SJSA1 (cell line): ENCODE data around the gene MED1. TPM values are rescaled to one million over a fixed set of nuclear protein-coding genes. Genes with fewer than 3 reads are reported as not detected.
"Not testable (repeated sequence)": the region's sequence is repeated elsewhere in the genome, so short reads cannot be mapped to it uniquely, and the experiment has no call there.

ENCODE experiments used
- DNase-seq, 2 experiments: peaks; one replicate each; pipeline ENCODE4 v3.0.0-alpha.2; 2015 to 2020; ENCODE audit warnings: low spot score in 2 of 2, low read depth in 1 of 2
- H3K27ac ChIP-seq: fragments of 250-450 bp; sonication (Bioruptor Pico); 2 replicates; pipeline ENCODE4 v1.5.1; 2020; ENCODE audit warnings: mild to moderate bottlenecking, moderate library complexity
- H3K27me3 ChIP-seq: fragments of 250-450 bp; sonication (Bioruptor Pico); replicated peaks from 2 replicates; pipeline ENCODE4 v1.5.1; 2020; ENCODE audit warnings: mild to moderate bottlenecking, moderate library complexity
- H3K36me3 ChIP-seq: fragments of 250-450 bp; sonication (Bioruptor Pico); 2 replicates; pipeline ENCODE4 v1.5.1; 2020; ENCODE audit warnings: mild to moderate bottlenecking
- H3K4me1 ChIP-seq: fragments of 250-450 bp; sonication (Bioruptor Pico); replicated peaks from 2 replicates; pipeline ENCODE4 v1.6.1; 2021; ENCODE audit warnings: mild to moderate bottlenecking
- H3K4me3 ChIP-seq: fragments of 250-450 bp; sonication (Bioruptor Pico); 2 replicates; pipeline ENCODE4 v1.5.1; 2020; ENCODE audit warnings: mild to moderate bottlenecking
- H3K9me3 ChIP-seq: fragments of 250-450 bp; sonication (Bioruptor Pico); replicated peaks from 2 replicates; pipeline ENCODE4 v1.5.1; 2020; ENCODE audit warnings: mild to moderate bottlenecking
- total RNA-seq: library from RNA; depleted of rRNA; stranded (reverse); fragments of >200 nt; shearing (Covaris generic); gene quantifications from 2 replicates; pipeline ENCODE4 v1.2.3, GENCODE V29; 2014; rRNA removed

Gene MED1
- 12.5 and 15.4 TPM in 2 replicates for total RNA-seq

- H3K27me3 ChIP-seq: no peaks in the 10 kb centered on the region
- H3K4me1 ChIP-seq: peaks cover 14% of the 10 kb centered on the region
- H3K27ac ChIP-seq: peak within 1 kb of the TSS; percentile 79
- no peaks in the 10 kb centered on the region for H3K9me3 ChIP-seq
- peak within 1 kb of the TSS; percentile 67 for H3K4me3 ChIP-seq
- DNase-seq: peak; percentile 95
- H3K36me3 ChIP-seq: peaks cover 19% of the 10 kb centered on the region
Measured at GRCh38 chr17:39450847-39451581, at the start of gene MED1. Gene MED1, minus strand, starts transcription at chr17:39451263. Its CDS starts 201 bp downstream, at chr17:39451062.

GRCh38 chr17:39496921-39497320, 45.9 kb upstream of the MED1 start:
- peaks cover 61% of the 10 kb centered on the region for H3K36me3 ChIP-seq
- not testable (repeated sequence) for H3K27me3 ChIP-seq, H3K27ac ChIP-seq, H3K4me3 ChIP-seq, DNase-seq, H3K4me1 ChIP-seq, H3K9me3 ChIP-seq

- Histone ChIP-seq H3K36me3 (peaks cover 42% of the 10 kb centered on the region), H3K27ac (no peak overlapping the region), H3K27me3 (no peaks in the 10 kb centered on the region), H3K9me3 (no peaks in the 10 kb centered on the region), H3K4me1 (peaks cover 17% of the 10 kb centered on the region), H3K4me3 (no peak overlapping the region)
- DNase-seq: no peak
Measured at GRCh38 chr17:39487946-39488345, 36.9 kb upstream of the MED1 start.

GRCh38 chr17:39487490-39487889, 36.4 kb upstream of the MED1 start:
- DNase-seq, H3K27ac ChIP-seq, H3K27me3 ChIP-seq: not testable (repeated sequence)

GRCh38 chr17:39486242-39486641, 35.2 kb upstream of the MED1 start:
- peak; percentile 48 to 52 for DNase-seq
- Histone ChIP-seq H3K27ac (peak overlapping the region; percentile 46), H3K4me1 (peaks cover 17% of the 10 kb centered on the region), H3K27me3 (no peaks in the 10 kb centered on the region), H3K36me3 (peaks cover 36% of the 10 kb centered on the region), H3K9me3 (no peaks in the 10 kb centered on the region), H3K4me3 (no peak overlapping the region)

More at GRCh38 chr17:39487490-39487889, 36.4 kb upstream of the MED1 start:
- H3K36me3 ChIP-seq: peaks cover 38% of the 10 kb centered on the region
- H3K4me1 ChIP-seq: peaks cover 17% of the 10 kb centered on the region
- H3K9me3 ChIP-seq, H3K4me3 ChIP-seq: not testable (repeated sequence)

- Histone ChIP-seq H3K4me3 (no peak overlapping the region), H3K27me3 (no peaks in the 10 kb centered on the region), H3K4me1 (peaks cover 17% of the 10 kb centered on the region), H3K9me3 (no peaks in the 10 kb centered on the region), H3K27ac (peak overlapping the region; percentile 46), H3K36me3 (peaks cover 33% of the 10 kb centered on the region)
- peak; percentile 26 to 59 for DNase-seq
Measured at GRCh38 chr17:39485555-39485954, 34.5 kb upstream of the MED1 start.

- peaks cover 41% of the 10 kb centered on the region for H3K36me3 ChIP-seq
- H3K4me1 ChIP-seq: peaks cover 17% of the 10 kb centered on the region
- H3K9me3 ChIP-seq: no peaks in the 10 kb centered on the region
- no peak overlapping the region for H3K27ac ChIP-seq
- H3K27me3 ChIP-seq: no peaks in the 10 kb centered on the region
- no peak for DNase-seq
- H3K4me3 ChIP-seq: no peak overlapping the region
Measured at GRCh38 chr17:39484178-39484577, 33.1 kb upstream of the MED1 start.

GRCh38 chr17:39483506-39483905, 32.4 kb upstream of the MED1 start:
- Histone ChIP-seq H3K4me1 (peaks cover 17% of the 10 kb centered on the region), H3K36me3 (peaks cover 42% of the 10 kb centered on the region)

GRCh38 chr17:39479631-39480030, 28.6 kb upstream of the MED1 start:
- not testable (repeated sequence) for H3K4me3 ChIP-seq, H3K9me3 ChIP-seq, H3K27ac ChIP-seq, H3K27me3 ChIP-seq, DNase-seq, H3K4me1 ChIP-seq
- peaks cover 47% of the 10 kb centered on the region for H3K36me3 ChIP-seq

More at GRCh38 chr17:39483506-39483905, 32.4 kb upstream of the MED1 start:
- no peaks in the 10 kb centered on the region for H3K27me3 ChIP-seq
- no peak overlapping the region for H3K4me3 ChIP-seq
- H3K9me3 ChIP-seq: no peaks in the 10 kb centered on the region
- DNase-seq: no peak
- H3K27ac ChIP-seq: no peak overlapping the region

- H3K4me1 ChIP-seq: no peaks in the 10 kb centered on the region
- DNase-seq: no peak
- no peak overlapping the region for H3K4me3 ChIP-seq
- no peak overlapping the region for H3K27ac ChIP-seq
- no peaks in the 10 kb centered on the region for H3K9me3 ChIP-seq
- peaks cover 52% of the 10 kb centered on the region for H3K36me3 ChIP-seq
- no peaks in the 10 kb centered on the region for H3K27me3 ChIP-seq
Measured at GRCh38 chr17:39473310-39473709, 22.2 kb upstream of the MED1 start.

- not testable (repeated sequence) for H3K4me3 ChIP-seq, H3K27ac ChIP-seq, H3K9me3 ChIP-seq, DNase-seq, H3K27me3 ChIP-seq, H3K4me1 ChIP-seq
- peaks cover 47% of the 10 kb centered on the region for H3K36me3 ChIP-seq
Measured at GRCh38 chr17:39468610-39469009, 17.5 kb upstream of the MED1 start.

- DNase-seq, H3K27me3 ChIP-seq, H3K9me3 ChIP-seq, H3K27ac ChIP-seq, H3K4me3 ChIP-seq, H3K4me1 ChIP-seq: not testable (repeated sequence)
- peaks cover 27% of the 10 kb centered on the region for H3K36me3 ChIP-seq
Measured at GRCh38 chr17:39464639-39465181, 13.6 kb upstream of the MED1 start.

GRCh38 chr17:39462631-39463375, 11.7 kb upstream of the MED1 start:
- Histone ChIP-seq H3K9me3 (0 out of 2 replicates have a peak, but pooled peaks cover 4% of the 10 kb centered on the region), H3K4me1 (0 out of 2 replicates have a peak, but pooled peaks cover 3% of the 10 kb centered on the region), H3K36me3 (peaks cover 23% of the 10 kb centered on the region), H3K27ac (no peak overlapping the region), H3K27me3 (no peaks in the 10 kb centered on the region), H3K4me3 (peak overlapping the region; percentile 84)
- DNase-seq: peak in 1 of 2 experiments; percentile 9
